Epithelial cell of esophagus (primary cell): ENCODE measurements around the gene FAM83F.
"Not testable (repeated sequence)": the region's sequence is repeated elsewhere in the genome, so short reads cannot be mapped to it uniquely, and the experiment has no call there.

Experiments
- DNase-seq: peaks from one replicate; pipeline ENCODE4 v3.0.0; 2010; ENCODE audit warnings: low read depth
- H3K4me3 ChIP-seq: 2 replicates; pipeline ENCODE4 v1.5.1; 2011; ENCODE audit warnings: mild to moderate bottlenecking, low read length, control low read depth
- TF ChIP-seq, protein P1 (sequence below): IDR thresholded peaks from 2 replicates; pipeline ENCODE4 v1.5.1; 2011; ENCODE audit warnings: low read depth, mild to moderate bottlenecking, low read length, control low read depth, inconsistent platforms; ENCODE audit not compliant: insufficient read depth; ENCODE audit errors: missing control alignments

The FAM83F gene

DNA sequence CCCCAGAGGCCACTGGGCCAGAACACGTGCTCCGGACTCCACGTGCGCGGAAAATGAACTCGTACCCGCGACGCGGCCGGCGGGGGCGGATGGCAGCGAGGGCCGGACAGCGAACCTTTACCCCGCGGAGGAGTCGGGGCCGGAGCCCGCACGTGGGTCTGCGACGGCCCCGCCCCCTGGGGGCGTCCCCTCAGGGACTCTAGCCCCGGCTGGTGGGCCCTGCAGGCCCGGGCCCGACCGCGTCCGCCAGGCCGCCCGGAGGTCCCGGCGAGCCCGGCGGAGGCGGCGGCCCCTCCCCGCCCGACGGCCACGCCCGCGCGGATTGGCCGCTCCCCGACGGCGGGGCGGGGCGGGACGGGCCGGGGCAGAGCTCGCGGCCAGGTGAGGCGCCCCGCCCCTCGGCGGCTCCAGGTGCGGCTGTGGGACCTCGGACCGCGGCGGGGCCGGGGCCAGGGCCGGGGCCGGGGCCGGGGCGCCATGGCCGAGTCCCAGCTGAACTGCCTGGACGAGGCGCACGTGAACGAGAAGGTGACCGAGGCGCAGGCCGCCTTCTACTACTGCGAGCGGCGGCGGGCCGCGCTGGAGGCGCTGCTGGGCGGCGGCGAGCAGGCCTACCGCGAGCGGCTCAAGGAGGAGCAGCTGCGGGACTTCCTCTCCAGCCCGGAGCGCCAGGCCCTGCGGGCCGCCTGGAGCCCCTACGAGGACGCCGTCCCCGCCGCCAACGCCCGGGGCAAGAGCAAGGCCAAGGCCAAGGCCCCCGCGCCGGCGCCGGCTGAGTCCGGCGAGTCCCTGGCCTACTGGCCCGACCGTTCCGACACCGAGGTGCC, at the start of gene FAM83F:
Gene FAM83F (plus strand): TSS at position 389 of the 827 bp plus-strand sequence. CDS start 89 bp downstream, at position 478.
- H3K4me3 ChIP-seq, result peak within 1 kb of the TSS; percentile 83
- TF ChIP-seq, protein P1, sequence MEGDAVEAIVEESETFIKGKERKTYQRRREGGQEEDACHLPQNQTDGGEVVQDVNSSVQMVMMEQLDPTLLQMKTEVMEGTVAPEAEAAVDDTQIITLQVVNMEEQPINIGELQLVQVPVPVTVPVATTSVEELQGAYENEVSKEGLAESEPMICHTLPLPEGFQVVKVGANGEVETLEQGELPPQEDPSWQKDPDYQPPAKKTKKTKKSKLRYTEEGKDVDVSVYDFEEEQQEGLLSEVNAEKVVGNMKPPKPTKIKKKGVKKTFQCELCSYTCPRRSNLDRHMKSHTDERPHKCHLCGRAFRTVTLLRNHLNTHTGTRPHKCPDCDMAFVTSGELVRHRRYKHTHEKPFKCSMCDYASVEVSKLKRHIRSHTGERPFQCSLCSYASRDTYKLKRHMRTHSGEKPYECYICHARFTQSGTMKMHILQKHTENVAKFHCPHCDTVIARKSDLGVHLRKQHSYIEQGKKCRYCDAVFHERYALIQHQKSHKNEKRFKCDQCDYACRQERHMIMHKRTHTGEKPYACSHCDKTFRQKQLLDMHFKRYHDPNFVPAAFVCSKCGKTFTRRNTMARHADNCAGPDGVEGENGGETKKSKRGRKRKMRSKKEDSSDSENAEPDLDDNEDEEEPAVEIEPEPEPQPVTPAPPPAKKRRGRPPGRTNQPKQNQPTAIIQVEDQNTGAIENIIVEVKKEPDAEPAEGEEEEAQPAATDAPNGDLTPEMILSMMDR, result no peak
- peak; percentile 78 for DNase-seq

GRCh38 chr22:39946126-39946502, 48.6 kb upstream of the FAM83F start:
- DNase-seq, result no peak
- TF ChIP-seq, protein P1, result no peak
- H3K4me3 ChIP-seq, result no peak overlapping the region

DNA sequence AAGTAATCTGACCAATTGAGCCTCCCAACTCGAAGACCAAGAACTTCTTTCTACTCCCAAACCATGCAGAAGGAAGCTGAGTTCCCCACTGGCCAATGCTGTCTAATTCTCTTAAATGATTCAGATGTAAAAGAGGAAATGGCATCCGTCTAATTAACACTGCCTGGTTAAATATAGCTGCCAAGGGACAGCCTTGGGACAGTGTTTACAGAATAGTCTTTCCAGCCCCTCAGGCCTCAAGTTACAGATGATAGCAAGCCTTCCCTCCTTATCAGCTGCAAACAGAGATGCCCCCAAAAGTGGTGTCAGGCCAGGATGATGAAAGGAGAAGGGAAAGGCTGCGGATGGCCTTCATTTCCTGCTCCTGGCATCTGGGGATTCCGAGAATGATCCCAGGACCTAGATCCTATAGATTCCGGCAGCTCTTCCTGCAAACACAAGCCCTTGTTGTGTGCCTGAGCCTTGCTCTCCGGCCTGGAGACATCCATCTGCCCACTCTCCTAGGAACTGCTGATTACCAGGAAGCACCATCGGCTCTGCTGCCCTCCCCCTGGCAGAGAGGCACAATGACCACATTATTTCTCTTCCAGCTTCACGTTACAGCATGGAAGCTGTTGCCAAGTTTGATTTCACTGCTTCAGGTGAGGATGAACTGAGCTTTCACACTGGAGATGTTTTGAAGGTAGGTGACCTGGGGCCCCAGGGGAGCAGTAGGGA, 48.1 kb upstream of the FAM83F start:
- no peak for DNase-seq
- TF ChIP-seq, protein P1, result no peak
- no peak overlapping the region for H3K4me3 ChIP-seq

DNA sequence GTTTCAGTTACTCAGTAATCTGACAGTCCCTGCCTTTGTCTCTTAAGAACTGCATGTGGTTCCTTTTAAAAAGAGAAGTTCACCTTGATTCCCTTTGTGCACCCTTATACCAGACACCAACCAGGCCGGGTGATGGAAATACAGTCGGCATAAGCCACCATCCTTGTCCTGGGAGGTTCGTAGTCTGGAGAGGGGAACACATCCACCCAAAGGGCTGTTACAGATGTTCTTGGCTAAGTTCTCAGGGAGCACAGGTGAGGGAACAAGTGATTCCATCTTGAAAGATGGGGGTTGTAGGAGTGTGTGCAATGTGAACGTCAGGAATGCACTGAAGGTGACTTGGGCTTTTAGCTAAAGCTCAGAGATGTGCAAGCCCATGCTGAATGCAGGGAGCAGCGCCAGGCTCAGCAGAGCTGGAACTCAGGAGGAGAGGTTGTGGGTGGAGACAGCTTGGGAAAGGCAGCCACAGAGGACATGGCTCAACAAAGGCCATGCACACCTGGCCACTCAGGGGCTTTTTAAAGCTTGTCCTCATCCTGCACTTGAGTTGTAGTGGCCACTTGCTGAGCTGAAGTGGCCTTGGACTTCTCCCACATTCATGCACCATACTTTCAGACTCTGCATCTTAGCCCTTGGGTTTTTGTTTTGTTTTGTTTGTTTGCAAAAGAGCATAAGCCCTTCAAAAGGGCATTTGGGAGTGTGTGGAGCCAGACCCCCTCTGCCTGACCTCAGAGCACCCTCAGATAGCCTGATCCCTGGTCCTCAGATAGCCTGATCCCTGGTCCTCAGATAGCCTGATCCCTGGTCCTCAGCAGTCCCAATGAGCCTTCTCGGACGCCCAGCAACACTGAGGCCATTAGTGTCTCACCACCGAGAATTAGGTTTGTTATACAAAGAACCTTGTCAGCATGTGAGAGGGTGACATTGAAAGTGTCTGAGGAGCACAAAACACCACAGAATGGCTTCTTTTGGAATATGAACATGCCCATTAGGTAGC, 47.2 kb upstream of the FAM83F start:
- no peak for DNase-seq
- TF ChIP-seq, protein P1, result no peak
- H3K4me3 ChIP-seq, result no peak overlapping the region

GRCh38 chr22:39949964-39950737, 44.6 kb upstream of the FAM83F start:
- TF ChIP-seq, protein P1, result no peak
- no peak for DNase-seq
- no peak overlapping the region for H3K4me3 ChIP-seq

GRCh38 chr22:39951603-39952293, 43.0 kb upstream of the FAM83F start:
- not testable (repeated sequence) for DNase-seq

More at GRCh38 chr22:39951603-39952293, 43.0 kb upstream of the FAM83F start:
- not testable (repeated sequence) for H3K4me3 ChIP-seq
